ENCODE data around the gene ENPP7. TPM values are rescaled to one million over a fixed set of nuclear protein-coding genes. Genes with fewer than 3 reads are reported as not detected.

Gene ENPP7
- total RNA-seq, 4 donors from 2014 or later, result not detected

DNA sequence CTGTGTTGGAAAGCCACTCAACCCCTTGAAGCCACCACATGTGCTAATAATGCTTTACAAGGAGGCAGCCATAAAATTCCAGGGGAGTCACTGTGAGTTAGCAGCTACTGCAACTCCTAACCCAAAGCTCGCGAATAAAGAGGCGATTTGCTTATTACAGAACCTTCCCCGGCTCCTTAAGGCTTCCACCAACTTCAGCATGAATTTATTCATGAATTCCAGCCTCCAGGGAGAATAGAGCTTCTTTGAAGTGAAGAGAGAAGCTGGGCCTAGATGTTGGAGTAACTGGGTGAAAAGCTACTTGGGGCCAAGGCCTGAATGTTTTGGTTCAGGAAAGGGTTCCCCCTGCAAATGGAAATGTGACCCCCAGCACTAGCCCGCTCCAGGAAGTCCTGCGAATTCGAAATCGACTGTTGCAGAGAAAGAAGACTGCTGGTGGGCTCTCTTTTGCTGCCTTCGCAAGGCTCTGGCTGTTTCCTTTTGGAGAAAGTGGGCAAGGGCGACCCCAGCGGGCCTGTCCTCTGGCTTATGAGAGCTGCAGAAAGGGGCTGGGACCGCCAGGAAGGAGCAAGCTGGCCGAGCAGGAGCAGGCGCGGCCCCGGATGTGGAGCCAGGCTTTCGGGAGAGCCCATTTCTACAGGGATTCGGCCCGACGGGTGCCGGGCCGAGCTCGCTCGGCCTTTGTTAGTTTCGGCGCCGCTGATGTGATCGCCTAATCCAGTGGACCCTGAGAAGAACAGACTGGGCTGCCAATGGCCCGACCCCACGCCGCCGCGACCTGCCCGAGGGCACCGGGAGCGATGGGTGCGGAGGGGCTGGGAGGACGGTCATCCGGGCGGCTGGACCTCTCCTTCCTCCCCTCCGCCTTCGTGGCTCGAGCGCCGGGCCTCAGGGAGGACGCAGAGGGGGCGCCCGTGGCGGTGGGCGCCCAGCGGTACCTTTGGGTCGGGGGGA, 58.5 kb downstream of the ENPP7 start:
- TF ChIP-seq, protein P1, sequence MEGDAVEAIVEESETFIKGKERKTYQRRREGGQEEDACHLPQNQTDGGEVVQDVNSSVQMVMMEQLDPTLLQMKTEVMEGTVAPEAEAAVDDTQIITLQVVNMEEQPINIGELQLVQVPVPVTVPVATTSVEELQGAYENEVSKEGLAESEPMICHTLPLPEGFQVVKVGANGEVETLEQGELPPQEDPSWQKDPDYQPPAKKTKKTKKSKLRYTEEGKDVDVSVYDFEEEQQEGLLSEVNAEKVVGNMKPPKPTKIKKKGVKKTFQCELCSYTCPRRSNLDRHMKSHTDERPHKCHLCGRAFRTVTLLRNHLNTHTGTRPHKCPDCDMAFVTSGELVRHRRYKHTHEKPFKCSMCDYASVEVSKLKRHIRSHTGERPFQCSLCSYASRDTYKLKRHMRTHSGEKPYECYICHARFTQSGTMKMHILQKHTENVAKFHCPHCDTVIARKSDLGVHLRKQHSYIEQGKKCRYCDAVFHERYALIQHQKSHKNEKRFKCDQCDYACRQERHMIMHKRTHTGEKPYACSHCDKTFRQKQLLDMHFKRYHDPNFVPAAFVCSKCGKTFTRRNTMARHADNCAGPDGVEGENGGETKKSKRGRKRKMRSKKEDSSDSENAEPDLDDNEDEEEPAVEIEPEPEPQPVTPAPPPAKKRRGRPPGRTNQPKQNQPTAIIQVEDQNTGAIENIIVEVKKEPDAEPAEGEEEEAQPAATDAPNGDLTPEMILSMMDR (IDR thresholded peaks at IDR 0.05), result no peak
- no peak for TF ChIP-seq POLR2A (IDR thresholded peaks at IDR 0.05)
- 44 to 47% methylated on average over 37 to 42 of the region's 52 CpGs for WGBS, 2 donors
- DNase-seq (ENCODE audit: low spot score in 2 of 2), result no peak
- no peak overlapping the region for H3K4me3 ChIP-seq (ENCODE audit: low read depth, poor library complexity, severe bottlenecking)
- intact Hi-C loops (cut with DNase I; ENCODE audit: low total_unique reads), result no loop called here

DNA sequence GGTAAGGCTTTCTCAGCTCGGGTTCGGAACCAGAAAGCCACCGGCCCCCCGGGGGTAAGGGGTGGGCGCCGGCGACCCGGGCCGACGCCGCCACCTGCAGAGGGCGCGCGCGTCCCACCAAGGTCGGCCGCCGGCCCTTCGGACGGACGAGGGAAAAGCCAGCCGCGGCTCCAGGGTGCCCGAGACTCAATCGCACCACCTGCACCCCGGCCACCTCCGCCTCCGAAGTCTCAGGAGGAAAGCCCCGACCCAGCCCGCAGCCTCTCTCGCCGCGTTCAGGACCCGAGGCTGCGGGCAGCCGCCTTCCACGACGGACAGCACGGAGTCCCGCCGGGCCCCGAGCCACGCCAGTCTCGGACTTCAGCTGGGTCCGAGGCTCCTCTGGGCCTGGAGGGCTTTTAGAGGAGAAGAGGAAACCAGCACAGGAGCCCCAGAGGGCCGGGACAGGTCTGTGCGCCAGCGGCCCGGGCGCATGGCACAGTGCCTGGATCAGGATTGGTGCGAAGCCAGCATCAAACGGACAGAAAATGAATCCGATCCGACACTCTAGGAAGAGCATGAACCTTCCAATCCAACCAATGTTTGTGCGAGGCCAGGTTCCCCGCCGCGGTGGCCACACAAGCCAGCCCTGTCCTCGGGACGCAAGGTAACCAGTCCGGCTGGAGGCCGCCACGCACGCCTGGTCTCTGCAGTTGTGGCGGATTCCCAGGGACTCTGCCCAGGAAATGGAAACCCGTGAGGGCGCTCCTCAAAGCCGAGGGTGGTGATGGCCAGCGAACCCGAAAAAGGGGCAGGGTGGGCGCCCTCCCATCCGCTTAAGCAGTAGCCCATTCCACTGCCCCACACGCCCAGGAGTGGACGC, 59.4 kb downstream of the ENPP7 start:
- DNase-seq (ENCODE audit: low spot score in 2 of 2), result no peak
- TF ChIP-seq, protein P1 (IDR thresholded peaks at IDR 0.05), result no peak
- TF ChIP-seq POLR2A (IDR thresholded peaks at IDR 0.05), result no peak
- no peak overlapping the region for H3K4me3 ChIP-seq (ENCODE audit: low read depth, poor library complexity, severe bottlenecking)
- WGBS, 2 donors, result 5 to 9% methylated on average over 33 to 56 of the region's 74 CpGs
- intact Hi-C loops (cut with DNase I; ENCODE audit: low total_unique reads), result no loop called here

DNA sequence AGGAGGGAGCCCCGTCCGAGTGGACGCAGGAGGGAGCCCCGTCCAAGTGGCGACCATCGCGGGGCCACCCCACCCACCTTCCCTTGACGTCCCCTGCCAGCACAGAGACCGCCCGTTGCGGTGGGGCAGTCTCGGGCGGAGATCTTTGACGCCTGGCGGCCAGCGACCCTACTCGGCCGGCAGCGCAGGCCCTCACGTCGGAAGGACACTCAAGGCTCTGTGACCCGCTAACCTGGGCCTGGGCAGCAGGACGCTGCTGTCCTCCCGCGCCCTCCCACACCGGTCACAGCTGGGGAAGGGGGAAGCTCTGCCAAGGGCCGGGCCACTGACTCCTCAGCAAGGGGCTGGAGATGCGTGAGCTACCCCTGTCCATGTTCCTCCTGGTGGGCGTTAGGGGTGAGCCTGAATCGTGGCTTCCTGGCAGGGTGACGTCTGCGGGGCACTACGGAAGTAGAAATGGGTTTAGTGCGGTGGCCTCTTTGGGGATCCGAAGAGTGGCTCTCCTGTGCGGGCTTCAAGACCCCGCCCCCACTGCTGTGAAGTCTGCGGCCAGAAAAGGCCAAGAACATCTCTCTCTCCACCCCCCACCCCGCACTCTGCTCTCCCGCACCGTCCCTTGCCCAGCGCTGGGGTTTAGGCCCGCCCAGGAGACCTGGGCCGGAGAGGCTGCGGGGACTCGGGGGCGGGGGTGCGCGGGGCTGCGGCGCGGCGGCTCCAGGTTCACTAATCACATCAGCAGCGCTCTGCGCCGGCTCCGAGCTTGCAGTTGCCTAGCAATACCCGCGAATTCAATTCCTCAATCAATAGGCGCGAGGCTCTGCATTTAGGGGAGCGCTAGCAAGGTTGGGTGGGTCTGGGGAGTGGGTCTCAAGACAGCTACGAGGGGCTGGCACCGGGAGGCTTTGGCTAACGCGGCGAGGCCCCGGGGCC, 60.3 kb downstream of the ENPP7 start:
- intact Hi-C loops (cut with DNase I; ENCODE audit: low total_unique reads), result no loop called here
- H3K4me3 ChIP-seq (ENCODE audit: low read depth, poor library complexity, severe bottlenecking), result no peak overlapping the region
- WGBS, 2 donors, result 5% methylated on average over 34 to 65 of the region's 68 CpGs
- TF ChIP-seq POLR2A (IDR thresholded peaks at IDR 0.05), result no peak
- TF ChIP-seq, protein P1 (IDR thresholded peaks at IDR 0.05), result no peak
- DNase-seq (ENCODE audit: low spot score in 2 of 2), result no peak

DNA sequence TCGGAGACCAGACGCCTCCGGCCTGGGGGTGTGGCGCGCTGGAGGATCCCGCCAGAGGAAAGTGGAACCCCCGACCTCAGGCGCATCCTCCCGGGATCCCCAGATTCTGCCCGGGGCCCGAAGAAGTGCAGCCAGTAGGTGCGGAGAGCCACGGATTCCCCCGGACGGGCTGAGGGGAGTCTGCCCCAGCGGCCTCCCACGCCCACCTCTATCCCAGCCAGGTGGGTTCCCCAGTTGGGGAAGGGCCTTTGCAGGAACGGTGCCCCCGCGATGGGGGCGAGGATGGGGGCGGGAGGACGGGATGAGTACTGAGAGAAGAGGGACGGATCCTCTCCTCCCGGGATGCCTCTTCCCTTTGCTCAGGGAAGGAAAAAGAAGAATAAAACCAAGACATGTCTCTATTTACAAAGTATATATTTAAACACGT, 61.0 kb downstream of the ENPP7 start:
- WGBS, 2 donors, result 3 to 4% methylated on average over 20 to 26 of the region's 26 CpGs
- H3K4me3 ChIP-seq (ENCODE audit: low read depth, poor library complexity, severe bottlenecking), result no peak overlapping the region
- intact Hi-C loops (cut with DNase I; ENCODE audit: low total_unique reads), result no loop called here
- no peak for DNase-seq (ENCODE audit: low spot score in 2 of 2)
- no peak for TF ChIP-seq POLR2A (IDR thresholded peaks at IDR 0.05)
- TF ChIP-seq, protein P1 (IDR thresholded peaks at IDR 0.05), result no peak

Small RNAs within 50 kb of the gene (microRNA-seq; reads per million reads assigned to microRNA genes)
- gene MIR4739 (ENCODE audit: borderline number of aligned reads in 1 of 2, borderline replicate concordance in 2 of 2), result 0 to 1.4 reads per million in 2 donors

Other genes starting within 250 kb of the ENPP7 start
- gene RBFOX3, start 119.9 kb upstream of the ENPP7 start, total RNA-seq, result not detected
- 1 to 10 TPM; 1.9 to 3.8 (median 3.1) TPM for gene CBX2, start 47.2 kb downstream of the ENPP7 start, total RNA-seq
- 1 to 10 TPM; 1.9 to 4.7 (median 4.2) TPM for gene CBX8, start 66.1 kb downstream of the ENPP7 start, total RNA-seq
- gene CBX4, start 108.5 kb downstream of the ENPP7 start, total RNA-seq, result 10 to 100 TPM; 30.2 to 35.6 (median 32.2) TPM

All from lower leg skin (tissue), 4 donors.